ENCODE results near the gene GRXCR1.

GRCh38 chr4:43071069-43071468 is 178.6 kb downstream of the GRXCR1 start:
- TF ChIP-seq EZH2 (IDR thresholded peaks at IDR 0.05; ENCODE audit: insufficient read depth, poor library complexity, severe bottlenecking): no peak
- no peak for TF ChIP-seq EZH2phosphoT487 (IDR thresholded peaks at IDR 0.05; ENCODE audit: insufficient read depth, low read depth)

All from GM23248 (cell line).